ENCODE data around the gene DDIAS.
"Not testable (repeated sequence)": the region's sequence is repeated elsewhere in the genome, so short reads cannot be mapped to it uniquely, and the experiment has no call there.

The DDIAS gene

GRCh38 chr11:82922396-82923173, 21.0 kb downstream of the DDIAS start:
- DNase-seq: not testable (repeated sequence)

GRCh38 chr11:82924522-82925224, 23.1 kb downstream of the DDIAS start:
- DNase-seq: no peak

DNA sequence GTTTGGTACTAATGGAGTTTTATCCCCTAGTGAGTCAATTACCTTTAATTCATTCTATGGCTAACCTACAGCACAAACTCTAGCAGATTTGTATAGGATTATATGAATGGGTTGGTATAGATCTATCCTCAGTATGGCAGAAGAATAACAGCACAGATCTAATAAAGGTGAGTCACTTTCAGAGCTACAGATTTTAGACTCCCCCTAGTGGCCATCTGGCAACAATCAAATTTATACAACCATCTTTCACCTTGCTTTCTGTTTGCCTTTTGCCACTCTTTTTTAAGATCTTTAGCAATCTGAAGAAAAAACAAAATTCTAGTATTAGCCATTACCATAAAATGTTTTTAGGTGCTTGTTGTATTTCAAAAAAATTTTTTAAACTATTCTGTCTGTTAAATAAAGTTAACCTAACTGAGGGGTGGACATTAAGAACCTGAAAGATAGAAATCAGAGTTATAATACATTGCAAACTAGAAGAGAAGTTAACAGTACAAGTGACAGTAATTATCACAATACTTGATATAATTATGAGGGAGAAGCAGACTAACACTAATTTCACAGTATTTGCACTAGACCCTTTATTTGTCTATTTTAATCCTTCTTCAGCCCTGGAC, 25.8 kb downstream of the DDIAS start:
- no peak for DNase-seq

- DNase-seq: no peak
Observed at GRCh38 chr11:82929121-82929520, 27.6 kb downstream of the DDIAS start.

DNA sequence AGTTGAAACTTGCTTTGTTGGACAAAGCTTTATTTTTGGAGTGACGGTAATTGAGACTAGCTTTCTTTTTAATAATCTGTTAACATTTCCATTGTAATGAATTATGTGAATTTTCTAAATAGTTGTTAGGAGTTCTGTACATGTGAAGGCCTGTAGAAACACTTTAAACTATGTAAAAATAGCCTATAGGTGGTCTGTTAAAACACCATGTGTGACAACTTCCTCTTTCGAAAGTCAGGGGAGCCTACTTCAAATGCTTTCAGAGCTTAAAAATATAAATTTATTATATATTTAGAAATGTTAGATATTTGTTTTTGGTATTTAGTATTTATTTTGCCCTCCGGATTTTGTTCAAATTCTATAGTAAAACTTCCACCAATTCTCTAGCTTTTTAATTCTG, 28.7 kb downstream of the DDIAS start:
- DNase-seq: no peak

GRCh38 chr11:82930734-82931133, 29.2 kb downstream of the DDIAS start:
- DNase-seq: no peak

DNA sequence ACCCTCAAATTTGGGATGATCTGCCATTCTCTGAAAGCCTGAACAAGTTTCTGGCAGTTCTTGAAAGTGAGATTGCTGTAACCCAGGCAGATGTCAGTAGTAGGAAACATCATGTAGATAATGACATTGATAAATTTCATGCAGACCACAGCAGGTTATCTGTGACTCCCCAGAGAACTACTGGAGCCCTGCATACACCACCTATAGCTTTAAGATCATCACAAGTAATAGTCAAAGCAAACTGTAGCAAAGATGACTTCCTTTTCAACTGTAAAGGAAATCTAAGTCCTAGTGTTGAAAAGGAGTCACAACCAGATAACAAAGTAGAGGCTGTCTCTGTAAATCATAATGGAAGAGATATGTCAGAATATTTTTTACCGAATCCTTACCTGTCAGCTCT, 31.0 kb downstream of the DDIAS start:
- no peak for DNase-seq

- no peak for DNase-seq
Observed at GRCh38 chr11:82936261-82936660, 34.7 kb downstream of the DDIAS start.

- DNase-seq: no peak
Observed at GRCh38 chr11:82937554-82937953, 36.0 kb downstream of the DDIAS start.

DNA sequence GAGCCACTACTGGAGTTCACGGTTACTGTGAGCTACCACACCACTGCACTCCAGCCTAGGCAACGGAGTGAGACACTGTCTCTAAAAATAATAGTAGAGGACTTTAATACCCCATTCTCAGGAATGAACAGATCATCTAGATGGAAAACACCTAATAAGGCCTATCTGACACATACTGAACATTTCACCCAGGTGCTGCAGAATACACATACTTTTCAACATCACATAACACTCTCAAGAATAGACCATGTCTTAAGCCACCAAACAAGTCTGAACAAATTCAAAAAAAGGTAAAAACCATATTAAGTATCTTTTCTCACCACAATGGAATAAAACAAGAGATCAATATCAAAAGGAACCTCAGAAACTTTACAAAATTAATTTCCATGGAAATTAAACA, 37.9 kb downstream of the DDIAS start:
- no peak for DNase-seq

- DNase-seq: no peak
Observed at GRCh38 chr11:82942376-82942775, 40.8 kb downstream of the DDIAS start.

DNA sequence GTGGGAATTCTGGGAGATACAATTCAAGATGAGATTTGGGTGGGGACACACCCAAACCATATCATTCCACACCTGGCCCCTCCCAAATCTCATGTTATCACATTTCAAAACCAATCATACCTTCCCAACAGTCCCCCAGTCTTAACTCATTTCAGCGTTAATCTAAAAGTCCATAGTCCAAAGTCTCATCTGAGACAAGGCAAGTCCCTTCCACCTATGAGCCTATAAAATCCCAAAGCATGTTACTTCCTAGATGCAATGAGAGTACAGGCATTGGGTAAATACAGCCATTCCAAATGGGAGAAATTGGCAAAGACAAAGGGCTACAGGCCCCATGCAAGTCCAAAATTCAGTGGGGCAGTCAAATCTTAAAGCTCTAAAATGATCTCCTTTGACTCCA, 41.9 kb downstream of the DDIAS start:
- not testable (repeated sequence) for DNase-seq

DNA sequence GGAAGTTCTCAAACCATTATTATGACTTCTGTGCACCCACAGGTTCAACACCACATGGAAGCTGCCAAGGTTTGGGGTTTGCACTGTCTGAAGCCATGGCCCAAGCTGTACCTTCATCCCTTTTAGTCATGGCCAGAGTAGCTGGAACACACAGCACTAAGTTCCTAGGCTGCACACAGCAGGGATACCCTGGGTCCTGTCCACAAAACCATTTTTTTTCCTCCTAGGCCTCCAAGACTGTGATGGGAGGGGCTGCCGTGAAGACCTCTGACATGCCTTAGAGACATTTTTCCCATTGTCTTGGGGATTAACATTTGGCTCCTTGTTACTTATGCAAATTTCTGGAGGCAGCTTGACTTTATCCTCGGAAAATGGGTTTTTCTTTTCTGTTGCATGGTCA, 42.7 kb downstream of the DDIAS start:
- no peak for DNase-seq

- DNase-seq: not testable (repeated sequence)
Observed at GRCh38 chr11:82945041-82945440, 43.5 kb downstream of the DDIAS start.

DNA sequence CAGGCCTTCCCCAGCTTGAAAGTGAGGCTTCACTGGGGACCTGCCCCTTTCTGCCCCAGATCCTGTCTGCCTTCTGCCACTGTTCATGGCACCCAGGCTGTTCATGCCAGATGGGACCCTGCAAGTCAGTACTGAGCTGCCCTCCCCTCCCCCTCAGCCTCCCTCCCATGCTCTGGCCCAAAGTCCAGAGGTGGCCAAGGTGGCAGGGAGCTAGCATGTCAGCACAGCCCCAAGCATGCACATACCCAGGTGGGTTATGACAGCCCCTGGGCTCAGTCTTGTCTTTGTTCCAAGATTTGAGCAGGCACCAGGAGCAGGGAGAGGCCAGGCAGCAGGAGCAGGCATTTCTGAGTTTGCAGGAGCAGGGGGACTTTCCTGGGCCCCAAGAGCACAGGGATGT, 44.1 kb downstream of the DDIAS start:
- DNase-seq: no peak

- no peak for DNase-seq
Observed at GRCh38 chr11:82949352-82949751, 47.8 kb downstream of the DDIAS start.

DNA sequence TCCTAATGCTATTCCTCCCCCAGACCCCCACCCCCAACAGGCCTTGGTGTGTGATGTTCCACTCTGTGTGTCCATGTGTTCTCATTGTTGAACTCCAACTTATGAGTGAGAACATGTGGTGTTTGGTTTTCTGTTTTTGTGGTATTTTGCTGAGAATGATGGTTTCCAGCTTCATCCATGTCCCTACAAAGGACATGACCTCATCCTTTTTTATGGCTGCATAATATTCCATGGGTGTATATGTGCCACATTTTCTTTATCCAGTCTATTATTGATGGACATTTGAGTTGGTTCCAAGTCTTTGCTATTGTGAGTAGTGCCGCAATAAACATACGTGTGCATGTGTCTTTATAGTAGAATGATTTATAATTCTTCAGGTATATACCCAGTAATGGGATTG, 49.0 kb downstream of the DDIAS start:
- DNase-seq: not testable (repeated sequence)

GRCh38 chr11:82955736-82956453, 54.4 kb downstream of the DDIAS start:
- DNase-seq: not testable (repeated sequence)

GRCh38 chr11:82959987-82960778, 58.6 kb downstream of the DDIAS start:
- no peak for DNase-seq

DNA sequence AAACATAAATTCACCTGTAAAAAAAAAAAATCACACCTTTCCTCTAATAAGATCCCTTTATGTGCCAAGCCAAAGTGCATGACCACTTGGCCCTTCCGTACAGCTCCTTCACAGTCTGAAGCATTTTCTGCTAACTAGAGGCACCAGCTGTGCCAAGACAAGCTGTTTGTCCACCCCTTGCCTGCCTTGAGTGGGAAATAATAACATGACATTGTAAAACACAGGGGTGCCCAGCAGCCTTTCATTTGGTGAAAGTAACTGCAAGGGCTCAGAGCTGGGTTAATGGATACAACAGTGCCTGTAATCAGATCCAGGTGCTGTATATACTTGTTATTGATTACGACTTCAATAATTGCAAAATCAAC, 59.2 kb downstream of the DDIAS start:
- DNase-seq: no peak

- not testable (repeated sequence) for DNase-seq
Observed at GRCh38 chr11:82962021-82962420, 60.5 kb downstream of the DDIAS start.

GRCh38 chr11:82967381-82967780, 65.8 kb downstream of the DDIAS start:
- no peak for DNase-seq

Data from right kidney (tissue), 1 donor.